Sigmoid colon (tissue), 4 donors: Measurements from ENCODE around the gene ADGRG2.

Source experiments
- CTCF ChIP-seq, 4 experiments: fragments of 450-650 bp in 3 of 4; fragments of 200-600 bp in 1 of 4; IDR thresholded peaks; one replicate each; pipeline ENCODE4 v1.5.1; 2016 to 2019; ENCODE audit warnings: antibody characterized with exemption in 4 of 4, mild to moderate bottlenecking in 3 of 4, moderate library complexity in 2 of 4
- EP300 ChIP-seq, 4 donors: sonication (generic); formaldehyde crosslinking; IDR thresholded peaks; one replicate each; pipeline ENCODE4 v1.6.1; 2017; ENCODE audit warnings: antibody characterized with exemption in 4 of 4
- POLR2AphosphoS5 ChIP-seq, 4 donors: sonication (generic); formaldehyde crosslinking; IDR thresholded peaks; one replicate each; pipeline ENCODE4 v1.6.1; 2017; ENCODE audit warnings: antibody characterized with exemption in 4 of 4

DNA sequence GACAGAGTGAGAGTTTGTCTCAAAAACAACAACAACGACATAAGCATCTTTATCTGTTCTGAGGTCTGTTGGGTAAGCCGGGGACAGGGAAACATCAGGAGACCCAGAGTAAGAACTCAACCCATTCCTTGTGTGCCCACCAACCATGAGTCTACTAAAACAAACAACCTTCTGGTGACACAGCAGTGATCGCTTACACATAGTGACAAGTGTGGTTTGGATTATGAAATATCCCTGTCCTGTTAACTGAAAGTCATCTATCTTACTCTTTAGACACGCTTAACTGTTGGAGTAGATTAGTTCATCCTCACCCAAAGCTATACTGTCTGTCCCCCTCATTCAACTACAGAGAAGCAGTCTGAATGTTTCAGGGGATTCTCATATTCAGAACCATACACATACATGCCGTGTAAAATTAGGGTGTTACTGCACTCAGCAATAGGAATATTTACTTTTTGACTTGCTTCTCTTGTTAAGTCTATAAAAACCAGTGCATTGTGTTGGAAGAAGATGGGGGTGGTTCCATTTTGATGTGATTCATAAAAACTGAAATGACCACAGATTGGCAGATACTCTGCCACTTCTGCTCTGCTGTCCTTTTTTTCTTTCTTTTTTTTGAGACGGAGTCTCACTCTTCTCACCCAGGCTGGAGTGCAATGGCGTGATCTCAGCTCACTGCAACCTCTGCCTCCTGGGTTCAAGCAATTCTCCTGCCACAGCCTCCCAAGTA lies 165.8 kb downstream of the ADGRG2 start:
- TF ChIP-seq EP300 (IDR thresholded peaks at IDR 0.05), result no peak
- no peak for TF ChIP-seq POLR2AphosphoS5 (IDR thresholded peaks at IDR 0.05)
- no peak for TF ChIP-seq CTCF (IDR thresholded peaks at IDR 0.05)
